ENCODE results near the gene BNC2.
"Not testable (repeated sequence)": the region's sequence is repeated elsewhere in the genome, so short reads cannot be mapped to it uniquely, and the experiment has no call there.

The BNC2 gene

DNA sequence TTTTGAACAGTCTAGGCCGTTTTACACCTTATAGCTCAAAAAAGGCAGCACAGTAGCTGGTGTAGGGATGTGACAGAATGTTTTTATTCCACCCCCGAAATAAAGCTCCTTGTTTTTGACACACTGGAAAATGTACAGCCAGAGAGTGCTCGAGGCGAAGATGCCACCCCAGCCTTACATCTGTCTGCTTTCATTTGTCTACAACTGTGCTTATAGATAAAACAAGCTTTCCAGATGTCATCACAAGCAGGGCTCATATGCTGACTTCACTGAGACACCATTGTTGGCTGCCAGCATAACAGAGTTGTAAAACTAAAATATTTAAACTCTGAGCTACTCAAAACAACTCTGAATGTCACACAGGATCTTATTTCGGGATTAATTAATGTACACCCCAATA, 386.3 kb downstream of the BNC2 start:
- FAIRE-seq: no peak

DNA sequence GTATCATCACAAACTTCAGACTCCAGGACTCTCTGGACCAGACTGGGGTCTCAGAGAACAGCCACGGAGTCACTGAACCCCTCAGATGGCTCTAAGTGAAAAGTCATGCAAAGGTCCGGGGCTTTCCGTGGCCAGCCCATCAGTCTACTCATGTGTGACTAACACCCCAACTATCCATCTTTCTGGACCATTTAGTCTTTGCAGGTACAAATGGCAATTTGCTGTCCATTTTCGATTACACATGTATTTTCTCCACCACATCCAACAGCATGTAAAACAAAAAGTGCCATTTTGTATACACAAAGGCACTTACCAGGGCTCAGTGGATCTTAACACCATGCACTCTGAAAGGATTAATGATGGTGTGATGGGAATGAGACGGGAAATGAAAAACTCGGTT, 387.7 kb downstream of the BNC2 start:
- no peak for FAIRE-seq

DNA sequence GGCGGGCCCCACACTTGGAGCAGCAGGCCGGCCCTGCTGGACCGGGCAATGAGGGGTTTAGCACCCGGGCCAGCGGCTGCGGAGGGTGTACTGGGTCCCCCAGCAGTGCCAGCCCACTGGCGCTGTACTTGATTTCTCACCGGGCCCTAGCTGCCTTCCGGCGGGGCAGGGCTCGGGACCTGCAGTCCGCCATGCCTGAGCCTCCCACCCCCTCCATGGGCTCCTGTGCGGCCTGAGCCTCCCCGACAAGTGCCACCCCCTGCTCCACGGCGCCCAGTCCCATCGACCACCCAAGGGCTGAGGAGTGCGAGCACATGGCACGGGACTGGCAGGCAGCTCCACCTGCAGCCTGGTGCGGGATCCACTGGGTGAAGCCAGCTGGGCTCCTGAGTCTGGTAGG, 389.9 kb downstream of the BNC2 start:
- FAIRE-seq: not testable (repeated sequence)

DNA sequence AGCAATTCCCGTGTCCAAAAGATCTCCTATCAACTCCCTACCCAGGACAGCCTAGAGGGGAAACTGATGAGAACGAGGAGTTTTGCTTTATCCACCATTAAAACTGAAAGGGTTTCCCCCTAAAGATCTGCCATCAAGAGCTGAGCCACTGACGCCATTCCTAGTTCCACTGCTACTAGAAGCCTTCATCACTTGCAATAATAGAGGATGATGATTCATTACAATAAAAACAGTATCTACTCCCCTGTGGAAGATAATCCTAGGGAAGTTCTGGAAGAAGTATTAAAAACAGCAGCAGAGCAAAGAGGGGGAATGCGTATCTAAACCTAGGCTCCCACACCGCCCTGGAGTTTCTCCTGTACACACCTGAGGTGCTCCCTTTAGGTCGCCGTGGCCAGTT, 394.5 kb downstream of the BNC2 start:
- no peak for FAIRE-seq

DNA sequence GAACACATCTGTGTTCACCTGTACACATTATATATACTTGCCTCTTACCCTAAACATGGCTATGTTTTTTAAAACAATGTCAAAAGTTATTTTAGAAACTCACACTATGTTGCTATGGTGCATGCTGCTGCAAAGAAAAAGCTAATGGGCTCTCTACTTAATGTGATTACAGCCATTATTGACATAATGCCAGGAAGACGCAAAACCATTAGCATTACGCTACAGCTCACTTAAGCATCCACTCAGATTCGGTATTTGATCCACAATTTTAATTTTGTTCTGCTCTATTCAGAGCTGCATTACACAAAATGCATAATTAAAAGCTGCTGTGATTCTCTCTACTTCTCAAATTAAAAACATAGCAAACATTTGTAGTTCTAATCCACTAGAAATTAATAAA, 395.2 kb downstream of the BNC2 start:
- no peak for FAIRE-seq

DNA sequence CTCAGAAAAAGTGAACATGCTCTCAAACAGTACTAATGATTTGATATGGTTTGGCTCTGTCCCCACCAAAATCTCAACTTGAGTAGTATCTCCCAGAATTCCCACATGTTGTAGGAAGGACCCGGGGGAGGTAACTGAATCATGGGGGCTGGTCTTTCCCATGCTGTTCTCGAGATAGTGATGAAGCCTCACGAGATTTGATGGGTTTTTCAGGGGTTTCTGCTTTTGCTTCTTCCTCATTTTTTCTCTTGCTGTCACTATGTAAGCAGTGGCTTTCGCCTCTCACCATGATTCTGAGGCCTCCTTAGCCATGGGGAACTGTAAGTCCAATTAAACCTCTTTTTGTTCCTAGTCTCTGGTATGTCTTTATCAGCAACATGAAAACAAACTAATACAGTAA, 401.3 kb downstream of the BNC2 start:
- FAIRE-seq: no peak

DNA sequence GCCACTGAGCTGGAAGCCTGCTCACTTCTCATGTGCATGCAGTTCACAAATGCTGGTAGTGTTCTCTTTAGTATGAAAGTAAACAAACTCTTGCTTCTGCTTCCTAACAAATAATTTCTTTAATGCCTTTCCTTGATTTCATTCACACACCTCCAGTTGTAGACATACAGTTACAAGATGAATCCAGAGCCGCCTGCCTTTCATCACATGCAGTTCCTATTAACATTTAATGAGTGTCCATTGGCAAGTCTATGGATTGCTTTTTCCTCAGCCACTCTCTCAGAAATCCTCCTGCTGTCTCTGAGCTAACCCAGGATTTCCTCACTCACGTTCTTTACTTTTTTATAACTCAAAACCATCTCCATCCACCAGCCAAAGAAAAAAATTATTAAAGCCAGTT, 408.6 kb downstream of the BNC2 start:
- no peak for FAIRE-seq

DNA sequence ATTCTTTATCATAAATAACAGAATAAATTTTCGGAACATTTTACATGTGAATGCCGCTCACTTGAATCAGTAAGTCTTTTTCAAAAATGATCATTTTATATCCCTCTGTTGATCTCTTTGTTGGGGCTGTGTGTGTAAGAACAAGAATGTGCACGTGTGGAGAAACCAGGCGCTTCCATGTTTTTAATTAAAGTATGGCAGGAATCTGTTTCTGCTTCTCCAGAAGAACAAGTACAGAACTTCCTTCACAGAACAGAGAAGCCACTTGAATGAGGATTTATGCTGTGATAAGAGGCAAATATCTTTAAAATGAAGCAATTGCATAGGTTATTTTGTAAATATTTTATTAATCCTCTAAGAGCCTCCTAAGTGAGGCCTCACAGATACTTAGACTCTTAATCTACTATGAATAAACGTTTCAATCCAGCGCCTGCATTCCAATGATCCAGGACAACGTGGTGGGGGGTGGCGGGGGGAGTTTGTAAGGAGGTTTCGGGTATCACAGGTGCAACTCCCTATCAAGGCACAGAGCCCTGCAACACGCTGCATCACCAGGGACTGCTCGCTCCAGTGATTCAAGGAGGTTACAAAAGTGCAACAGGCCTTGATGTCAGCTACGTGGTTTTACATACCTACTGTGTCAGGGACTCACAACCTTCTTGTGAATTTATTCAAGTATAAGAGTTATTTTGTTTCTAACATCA, 409.2 kb downstream of the BNC2 start:
- FAIRE-seq: no peak

DNA sequence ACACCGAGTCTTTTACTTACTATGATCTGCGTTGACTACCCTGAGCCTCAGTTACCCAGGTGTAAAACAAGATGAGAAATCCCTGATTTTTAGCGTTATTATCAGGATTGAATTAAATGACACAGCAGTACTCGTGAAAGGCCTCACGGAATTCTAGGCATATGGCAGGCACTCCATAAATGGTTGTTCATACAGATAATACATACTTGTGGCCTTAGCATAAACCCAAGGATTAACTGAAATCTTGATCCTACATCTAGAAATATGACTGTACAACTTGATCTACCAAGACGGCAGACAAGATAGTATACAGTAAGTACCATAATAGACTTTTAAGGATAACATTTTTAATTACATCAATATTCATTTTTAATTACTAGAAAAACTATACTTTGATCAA, 409.8 kb downstream of the BNC2 start:
- FAIRE-seq: no peak

DNA sequence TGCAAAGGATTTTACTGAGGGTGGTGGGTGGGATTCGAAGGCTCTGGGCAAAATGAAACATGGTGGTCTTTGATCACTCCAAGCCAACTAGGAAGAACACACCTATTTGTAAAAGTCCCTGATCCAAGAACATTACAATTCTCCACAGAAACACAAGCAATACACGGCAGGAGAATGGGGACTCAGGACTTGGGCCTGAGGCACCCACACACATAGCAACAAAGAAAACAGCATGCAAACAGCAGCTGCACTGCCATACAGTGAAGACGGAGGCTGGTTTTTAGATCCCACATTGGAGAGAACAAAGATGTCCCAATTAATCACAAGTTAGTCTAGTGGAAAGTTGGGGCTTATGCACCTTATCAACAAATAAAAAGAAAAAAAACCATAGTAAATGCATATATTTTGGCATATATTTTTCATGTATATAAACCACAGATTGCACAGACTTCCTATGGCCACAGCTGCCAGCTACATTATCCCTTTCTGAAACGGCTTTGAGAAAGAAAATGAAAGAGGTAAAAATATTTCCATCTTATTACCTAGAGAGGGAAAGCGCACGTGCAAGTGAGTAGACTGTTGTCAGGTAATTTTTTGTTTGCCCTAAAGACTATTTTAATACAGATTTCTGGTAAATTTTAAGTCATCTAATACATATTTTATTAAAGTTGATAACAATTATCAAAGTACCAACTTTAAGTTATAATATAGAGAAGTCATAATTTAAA, 410.9 kb downstream of the BNC2 start:
- no peak for FAIRE-seq

DNA sequence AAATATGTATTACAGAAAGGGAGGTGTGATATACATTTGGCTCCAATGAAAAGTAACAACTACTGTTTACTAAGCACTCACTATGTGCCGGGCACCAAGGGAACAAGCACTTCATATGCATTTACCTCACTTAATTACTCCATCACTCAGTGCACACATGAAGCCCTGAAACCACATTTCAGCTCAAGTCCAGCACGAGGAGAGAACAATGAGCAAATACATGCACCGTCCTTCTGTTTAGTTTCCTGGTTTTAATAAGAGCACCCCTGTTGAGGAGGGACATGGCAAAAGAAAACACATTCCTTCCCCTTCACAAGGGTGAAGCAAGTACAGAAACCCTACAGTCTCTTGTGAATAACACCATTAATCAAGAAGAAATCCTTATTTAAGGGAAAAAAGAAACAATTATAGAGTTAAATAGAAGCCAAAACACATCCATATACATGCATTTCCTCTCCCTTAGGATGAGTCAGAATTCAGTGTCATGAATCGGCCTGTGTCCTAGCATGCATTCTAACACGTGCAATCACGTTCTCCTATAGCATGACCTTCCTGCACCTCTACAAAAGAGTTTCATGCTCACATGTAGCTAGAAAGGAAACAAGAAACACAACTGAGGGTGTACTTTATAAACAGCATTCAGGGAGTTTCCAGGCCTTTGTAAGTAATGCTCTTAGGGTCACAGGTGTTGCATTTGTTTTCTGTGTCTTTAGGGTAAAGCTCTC, 411.6 kb downstream of the BNC2 start:
- FAIRE-seq: no peak

DNA sequence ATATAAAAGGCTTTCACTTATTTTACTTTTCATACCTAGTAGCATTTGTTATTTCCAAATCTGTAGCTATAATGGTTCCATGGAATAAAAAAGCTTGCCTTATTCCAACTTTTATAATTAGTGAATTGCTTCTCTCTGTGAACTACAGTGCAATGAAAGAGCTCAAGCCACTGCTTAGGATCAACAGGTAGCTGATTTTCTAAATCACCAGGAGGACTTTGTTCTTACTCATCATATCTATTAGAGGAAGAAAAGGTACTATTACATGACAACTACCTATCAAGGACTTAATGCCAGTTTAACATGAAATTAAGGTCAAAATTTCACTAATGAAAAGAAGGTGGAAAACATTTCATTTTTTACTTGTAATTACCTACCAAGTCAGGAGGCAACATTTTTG, 414.6 kb downstream of the BNC2 start:
- FAIRE-seq: no peak

DNA sequence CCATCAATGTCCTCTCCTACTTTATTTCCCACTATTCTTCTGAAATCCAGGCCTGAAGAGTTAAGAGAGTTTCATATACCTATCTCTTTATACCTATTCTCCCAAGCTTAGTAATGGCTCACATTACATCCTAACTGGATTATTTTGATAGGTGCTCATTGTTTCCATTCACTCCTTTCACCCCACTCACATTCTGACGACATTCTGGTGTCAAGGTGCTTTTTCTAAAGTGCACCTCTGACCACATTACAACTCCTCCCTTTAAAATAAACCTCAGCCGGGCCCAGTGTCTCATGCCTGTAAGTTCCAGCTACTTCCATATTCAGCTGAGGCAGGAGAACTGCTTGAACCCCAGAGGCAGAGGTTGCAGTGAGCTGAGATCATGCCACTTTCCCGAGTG, 417.1 kb downstream of the BNC2 start:
- FAIRE-seq: no peak

DNA sequence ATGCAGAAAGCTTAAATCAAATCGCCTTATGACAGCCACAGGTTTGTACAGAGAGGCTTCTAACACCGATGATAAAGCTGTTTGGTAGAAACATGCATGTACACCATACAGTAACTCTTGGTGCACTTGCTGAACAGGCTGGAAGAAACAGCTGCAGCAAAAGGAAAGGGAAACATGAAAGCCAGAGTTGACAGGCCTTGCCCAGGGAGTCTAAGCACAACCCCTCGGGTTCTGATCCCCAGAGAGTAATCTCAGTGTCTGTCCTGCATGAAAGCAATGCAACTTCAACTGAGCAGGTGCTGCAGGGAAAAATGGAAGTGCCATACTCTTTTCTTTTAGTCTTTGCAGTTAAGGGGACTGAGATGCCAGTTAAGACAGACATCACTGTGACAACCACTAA, 419.9 kb downstream of the BNC2 start:
- no peak for FAIRE-seq

DNA sequence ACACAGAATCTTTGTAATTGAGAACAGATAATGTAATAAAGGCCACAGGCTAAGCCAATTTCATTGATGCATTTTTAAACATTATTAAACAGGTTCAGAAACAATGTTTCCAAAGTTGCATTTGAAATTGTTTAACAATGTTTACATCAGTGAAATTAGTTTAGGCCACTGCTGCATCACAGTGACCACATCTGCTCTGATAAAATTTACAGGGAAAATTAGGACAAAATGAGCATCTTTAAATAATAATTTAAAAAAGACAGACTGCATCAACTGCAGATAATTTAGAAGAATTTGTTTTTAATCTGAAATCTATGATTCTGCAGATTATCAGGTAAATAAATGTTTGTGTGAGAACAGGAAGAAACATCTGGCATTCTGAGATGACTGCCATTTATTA, 420.4 kb downstream of the BNC2 start:
- FAIRE-seq: no peak

DNA sequence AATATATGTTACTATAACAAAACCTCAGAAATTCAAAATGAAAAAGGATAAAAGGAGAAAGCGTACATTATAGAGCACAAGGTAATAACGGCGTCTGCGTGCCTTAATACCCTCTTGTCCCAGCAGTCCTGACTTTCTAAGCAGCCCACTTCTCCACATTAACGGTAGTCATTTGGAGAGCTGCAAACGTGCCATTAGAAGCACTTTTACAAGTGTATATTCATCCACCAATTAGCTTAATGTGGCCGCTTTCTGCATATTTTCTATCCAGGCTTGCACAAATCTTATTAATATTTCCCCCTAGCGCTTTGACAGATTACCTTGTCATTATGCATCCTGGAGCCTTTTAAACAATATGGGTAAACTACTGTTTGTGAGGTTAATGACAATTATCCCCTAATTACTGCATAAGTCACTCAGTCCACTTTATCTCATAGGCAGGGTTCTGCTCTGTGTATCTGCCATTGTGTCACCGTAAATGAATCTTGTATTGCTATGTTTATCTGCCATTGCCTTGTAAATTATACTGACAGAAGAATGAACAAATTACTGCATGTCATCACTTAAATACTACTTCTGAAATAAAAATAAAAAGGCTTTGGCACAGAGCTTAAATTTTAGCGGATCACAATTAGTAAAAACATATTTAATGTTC, 421.3 kb downstream of the BNC2 start:
- no peak for FAIRE-seq

DNA sequence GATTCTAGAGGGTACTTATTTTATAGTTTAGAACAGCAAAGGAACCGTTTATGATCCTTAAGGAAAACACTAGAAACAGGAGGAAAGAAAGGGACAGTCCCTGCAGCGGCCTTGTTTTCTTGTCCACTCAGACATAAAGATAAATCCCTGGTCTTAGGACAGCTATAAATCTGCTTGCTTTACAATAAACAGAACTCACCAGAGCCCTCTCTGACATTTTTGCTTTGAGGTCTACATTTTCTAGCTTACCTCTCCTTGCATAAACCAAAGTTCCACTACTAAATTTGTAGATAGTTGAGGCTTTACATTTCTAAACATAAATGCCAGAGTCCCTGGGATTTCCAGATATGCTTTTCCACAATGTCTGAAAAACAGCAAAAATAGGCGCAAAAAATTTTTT, 422.5 kb downstream of the BNC2 start:
- no peak for FAIRE-seq

DNA sequence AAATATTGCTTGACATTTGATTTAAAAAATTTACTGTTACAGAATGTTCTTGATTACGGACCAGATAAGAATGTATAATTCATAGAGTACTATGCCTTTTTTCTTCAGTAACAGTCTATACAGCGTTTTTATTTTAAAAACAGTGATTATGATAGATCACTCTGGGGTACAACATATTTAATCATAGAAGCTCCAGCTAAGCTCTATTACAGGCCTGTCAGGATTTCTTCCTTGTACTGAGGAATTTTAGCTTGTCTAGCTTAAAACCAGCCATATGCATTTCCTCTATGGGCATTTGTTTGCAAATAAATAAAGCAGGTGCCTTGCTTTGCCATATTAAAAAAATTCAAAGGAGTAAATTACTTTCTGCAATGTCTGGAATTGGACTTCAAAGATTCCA, 423.8 kb downstream of the BNC2 start:
- no peak for FAIRE-seq

DNA sequence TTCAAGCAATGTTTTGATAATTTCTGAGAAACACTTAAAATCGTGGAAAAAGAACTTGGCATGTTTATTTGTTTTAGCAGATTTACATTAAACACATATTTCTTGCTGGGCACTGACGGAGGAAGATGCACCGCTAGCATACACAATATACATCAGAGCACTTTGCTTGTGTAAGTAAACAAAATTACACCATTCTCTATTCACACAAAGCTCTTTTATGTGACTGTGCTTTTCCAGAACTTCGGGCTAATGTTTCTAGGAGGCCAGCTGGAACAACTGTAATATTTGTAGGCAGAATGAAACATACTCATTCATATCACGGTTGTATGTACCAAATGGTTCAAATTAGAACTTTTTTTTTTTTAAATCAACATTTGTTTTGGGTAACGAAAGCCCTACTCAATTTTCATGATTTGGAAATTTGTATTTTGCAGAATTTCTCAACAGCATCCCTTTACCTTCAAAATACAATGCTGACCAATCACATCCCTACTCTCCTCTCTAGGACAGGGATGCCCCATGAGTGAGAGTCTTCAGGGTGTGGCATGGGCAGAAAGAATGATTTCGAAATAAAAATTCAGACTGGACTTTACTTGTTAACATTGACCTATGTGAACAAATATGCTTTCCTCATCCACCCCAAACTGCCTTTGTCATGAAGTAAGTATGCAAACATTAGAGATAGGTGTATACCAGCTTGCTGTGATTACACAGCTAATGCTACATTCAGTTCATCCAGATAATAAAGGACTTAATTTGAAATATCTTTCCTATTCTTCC, 425.1 kb downstream of the BNC2 start:
- FAIRE-seq: no peak

DNA sequence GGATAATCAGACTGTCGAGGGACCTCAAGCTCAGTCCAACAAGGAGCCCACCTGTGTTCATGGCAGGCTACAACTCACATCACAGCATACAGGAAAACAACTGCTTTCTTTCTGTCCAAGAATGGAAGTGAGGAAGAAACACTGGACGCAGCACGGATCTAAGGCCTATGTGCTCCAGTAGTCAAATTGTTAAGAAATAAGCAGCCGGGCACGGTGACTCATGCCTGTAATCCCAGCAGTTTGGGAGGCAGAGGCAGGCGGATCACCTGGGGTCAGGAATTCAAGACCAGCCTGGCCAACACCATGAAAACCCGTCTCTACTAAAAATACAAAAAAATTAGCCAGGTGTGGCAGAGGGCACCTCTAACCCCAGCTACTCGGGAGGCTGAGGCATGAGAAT, 427.8 kb downstream of the BNC2 start:
- FAIRE-seq: no peak

DNA sequence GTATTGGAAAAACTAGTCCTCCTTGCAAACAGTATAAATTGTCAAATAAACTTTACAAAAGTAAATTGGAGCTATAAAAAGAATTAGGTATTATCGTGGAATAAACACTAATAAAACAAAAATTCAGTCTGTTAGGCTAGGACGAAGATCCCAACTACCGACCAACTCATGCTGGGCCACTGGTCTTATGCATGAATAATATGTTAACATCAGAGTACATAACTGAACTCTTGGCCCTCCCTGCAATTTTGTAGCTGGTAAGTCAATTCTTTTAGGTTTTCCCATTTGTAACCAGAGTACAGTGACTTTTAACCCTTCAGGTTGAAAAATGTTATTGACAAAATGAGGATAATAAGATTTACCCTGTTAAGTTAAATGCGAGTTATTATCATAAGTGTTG, 428.7 kb downstream of the BNC2 start:
- no peak for FAIRE-seq

DNA sequence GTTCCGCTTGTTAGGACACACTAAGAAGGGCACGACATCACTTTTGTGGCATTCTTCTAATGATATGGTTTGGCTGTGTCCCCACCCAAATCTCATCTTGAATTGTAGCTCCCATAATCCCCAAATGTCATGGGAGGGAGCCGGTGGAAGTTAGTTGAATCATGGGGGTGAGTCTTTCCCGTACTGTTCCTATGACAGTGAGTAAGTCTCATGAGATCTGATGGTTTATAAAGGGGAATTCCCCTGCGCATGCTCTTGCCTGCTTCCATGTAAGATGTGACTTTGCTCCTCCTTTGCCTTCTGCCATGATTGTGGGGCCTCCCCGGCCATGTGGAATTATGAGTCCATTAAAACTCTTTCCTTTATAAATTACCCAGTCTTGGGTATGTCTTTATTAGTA, 431.6 kb downstream of the BNC2 start:
- FAIRE-seq: not testable (repeated sequence)

DNA sequence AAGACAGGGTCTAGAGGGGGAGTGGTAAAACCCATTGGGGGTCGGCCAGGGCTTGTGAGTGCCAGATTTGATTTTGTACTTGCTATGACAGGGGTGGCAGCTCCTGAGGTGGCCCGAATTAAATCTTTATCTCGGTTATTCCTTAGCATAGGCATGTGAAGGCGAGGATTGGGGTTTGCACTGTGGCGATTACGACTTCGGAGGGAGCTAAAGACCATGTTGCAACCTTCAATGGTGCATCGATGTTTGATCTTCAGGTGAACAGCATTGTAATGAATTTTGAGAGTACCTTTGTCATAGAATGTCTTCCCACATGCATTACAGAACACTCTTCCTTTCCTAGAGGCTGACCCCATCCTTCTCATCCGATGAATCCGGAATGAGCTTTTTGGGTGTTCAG, 433.9 kb downstream of the BNC2 start:
- no peak for FAIRE-seq

Data from A204.1 (cell line).